Heart left ventricle (tissue), 16 donors: Measurements from ENCODE around the gene CEACAM8. TPM values are rescaled to one million over a fixed set of nuclear protein-coding genes. Genes with fewer than 3 reads are reported as not detected.

Experiments used
- ATAC-seq, 4 donors: fragments of 200-7000 bp; cut with Tn5 transposase; one replicate each; pipeline ENCODE4 v1.9.1; 2020 to 2022; ENCODE audit warnings: moderate library complexity in 4 of 4, mild to moderate bottlenecking in 3 of 4, moderate number of reproducible peaks in 1 of 4
- DNase-seq, 5 donors: peaks; one replicate each; pipeline ENCODE4 v3.0.0-alpha.2; 2020
- H3K27ac ChIP-seq, 12 donors: fragments of 200-600 bp; sonication (generic) in 4 of 12; one replicate each; pipeline versions ENCODE4 v1.5.0 to v1.8.0; 2016 to 2022; ENCODE audit warnings: mild to moderate bottlenecking in 2 of 12
- H3K27me3 ChIP-seq, 9 donors: fragments of 200-600 bp; sonication (generic) in 2 of 9; one replicate each; pipeline versions ENCODE4 v1.5.1 to v1.8.0; 2016 to 2022; ENCODE audit warnings: mild to moderate bottlenecking in 3 of 9
- H3K36me3 ChIP-seq, 9 donors: fragments of 200-600 bp; sonication (generic) in 2 of 9; one replicate each; pipeline versions ENCODE4 v1.5.0 to v1.8.0; 2018 to 2022; ENCODE audit warnings: mild to moderate bottlenecking in 2 of 9
- H3K4me1 ChIP-seq, 12 donors: fragments of 200-600 bp; sonication (generic) in 4 of 12; one replicate each; pipeline versions ENCODE4 v1.5.0 to v1.8.0; 2016 to 2022; ENCODE audit warnings: mild to moderate bottlenecking in 3 of 12
- H3K4me3 ChIP-seq, 12 donors: fragments of 200-600 bp; sonication (generic) in 4 of 12; one replicate each; pipeline versions ENCODE4 v1.5.0 to v1.8.0; 2017 to 2022; ENCODE audit warnings: mild to moderate bottlenecking in 9 of 12, moderate library complexity in 4 of 12
- H3K9me3 ChIP-seq, 12 donors: fragments of 200-600 bp; sonication (generic) in 4 of 12; one replicate each; pipeline versions ENCODE4 v1.5.0 to v1.8.0; 2016 to 2022; ENCODE audit warnings: mild to moderate bottlenecking in 1 of 12
- CTCF ChIP-seq, 12 donors: fragments of 200-600 bp; sonication (generic) in 4 of 12; IDR thresholded peaks; one replicate each; pipeline versions ENCODE4 v1.5.0 to v1.8.0; 2018 to 2022; ENCODE audit warnings: antibody characterized with exemption in 12 of 12, mild to moderate bottlenecking in 5 of 12
- POLR2A ChIP-seq, 2 donors: fragments of 450-650 bp; IDR thresholded peaks; one replicate each; pipeline ENCODE4 v1.6.1; 2017; ENCODE audit warnings: antibody characterized with exemption in 2 of 2, mild to moderate bottlenecking in 2 of 2, moderate library complexity in 2 of 2
- WGBS, 4 donors: extraction: QIAGEN DNeasy Blood & Tissue Kit in 2 of 4; methylation state at CpG; one replicate each; pipeline versions ENCODE4 v1.1.5 to v1.1.7; 2013 to 2018; 5-methylcytosine and 5-hydroxymethylcytosine counted together
- intact Hi-C, 10 donors: fragments of 100-400 bp; cut with DNase I; formaldehyde crosslinking; loops; one replicate each; pipeline versions ENCODE4 v1.11.1 to v1.14.2; 2022
- polyA plus RNA-seq, 2 donors: library from polyadenylated mRNA; stranded (reverse); fragments of 200-250 nt; gene quantifications; one replicate each; pipeline ENCODE4 v1.2.3, GENCODE V29; 2013
- total RNA-seq, 9 donors: library from RNA; depleted of rRNA in 2 of 9; stranded (reverse); fragments of >200 nt in 2 of 9; fragmentation: NEBNext Ultra II Directional in 3 of 9; extraction: Animal tissue kit (Norgen Biotek cat#: 25700) in 3 of 9; gene quantifications; one replicate each; pipeline versions ENCODE4 v1.1.0 to v1.2.4, GENCODE V29; 2016 to 2023
- donor health status: ischemic (EF 13 %, LVEDD 7.1; RV severe dilation, severe dysfunction).
- donor health status: healthy with polysubstance abuse.
- donor health status: DM: no; HTN: yes; CAD: no.
- donor health status: DM: no; HTN: no; CAD: no.
- donor health status: ischemic (EF 25% LVEDD 6.9; RV normal size, moderate dysfunction).
- donor health status: ischemic (EF 25% LVEDD 5.7; RV mildly dilated, moderate dysfunction).
- donor health status: healthy.
- donor health status: DM: yes; HTN: yes; CAD: no.
- donor health status: ischemic (EF 35%, LVEDD 5.7; RV mildly dilated, moderate dysfunction).
- donor health status: nonischemic (EF 11% LVEDD 7.7; RV severe dilation, severe dysfunction).
- donor health status: DM: yes; HTN: yes; CAD: no.
- donor health status: PGD.
- donor health status: ischemic (EF 29% LVEDD 5.4; RV normal size, mild dysfunction).
- donor health status: nonischemic (EF 23%, LVEDD 6.1; RV moderate dilation, normal function).

Gene CEACAM8
- total and polyA plus RNA-seq, 11 donors, result 0.10 to 0.56 TPM; not detected in 9

- peaks cover 0 to 18% (median 6%) of the 10 kb centered on the region in 12 donors for H3K4me1 ChIP-seq
- no peaks in the 10 kb centered on the region for H3K27me3 ChIP-seq
- ATAC-seq (no peak), DNase-seq (no peak)
- intact Hi-C loops, result no loop called here
- 88 to 98% (median 95%) methylated on average over 3 of the region's 3 CpGs for WGBS, 4 donors
- no peak for TF ChIP-seq CTCF (IDR thresholded peaks at IDR 0.05)
- TF ChIP-seq POLR2A (IDR thresholded peaks at IDR 0.05), result no peak
- H3K27ac ChIP-seq, result no peak overlapping the region
- H3K4me3 ChIP-seq, result no peak overlapping the region
- peaks cover 0 to 4% (median 0%) of the 10 kb centered on the region in 12 donors for H3K9me3 ChIP-seq
- H3K36me3 ChIP-seq, result no peaks in the 10 kb centered on the region
These were observed 63.4 kb downstream of the CEACAM8 start for GRCh38 chr19:42531313-42531712.

Other genes with a start within 250 kb of the CEACAM8 start
- gene CNFN, start 204.6 kb downstream of the CEACAM8 start, total RNA-seq, result 1 to 10 TPM in 1 of 9 donors, under 1 TPM in 3, not detected in 5; 0.62 to 1.4 (median 0.94) TPM
- 1 to 10 TPM; 1.3 to 2.9 TPM for gene CNFN, start 204.6 kb downstream of the CEACAM8 start, polyA plus RNA-seq
- gene LIPE, start 167.5 kb downstream of the CEACAM8 start, total RNA-seq, result 100 to 1,000 TPM in 1 of 9 donors, 10 to 100 TPM in 8; 34.7 to 111 (median 57.3) TPM
- 10 to 100 TPM; 47.1 to 67.1 TPM for gene LIPE, start 167.5 kb downstream of the CEACAM8 start, polyA plus RNA-seq
- not detected for gene CXCL17, start 152.0 kb downstream of the CEACAM8 start, total RNA-seq
- gene CXCL17, start 152.0 kb downstream of the CEACAM8 start, polyA plus RNA-seq, result not detected
- gene CEACAM1, start 66.4 kb downstream of the CEACAM8 start, total RNA-seq, result 1 to 10 TPM; 1.3 to 8.3 (median 2.5) TPM
- gene CEACAM1, start 66.4 kb downstream of the CEACAM8 start, polyA plus RNA-seq, result 1 to 10 TPM; 1.6 to 2.1 TPM
- not detected for gene PSG3, start 145.6 kb upstream of the CEACAM8 start, total RNA-seq
- not detected for gene PSG3, start 145.6 kb upstream of the CEACAM8 start, polyA plus RNA-seq
- not detected for gene PSG8, start 170.8 kb upstream of the CEACAM8 start, total RNA-seq
- gene PSG8, start 170.8 kb upstream of the CEACAM8 start, polyA plus RNA-seq, result not detected